Esophagus squamous epithelium (tissue), 5 donors: ENCODE results near the gene CSMD2. TPM values are rescaled to one million over a fixed set of nuclear protein-coding genes. Genes with fewer than 3 reads are reported as not detected.
A peak's percentile ranks its signal among the peaks of the same experiment; 100 is the strongest.

Experiments used
- DNase-seq: peaks from one replicate; lab custom pipeline; 2025; lab: John Stamatoyannopoulos, UW
- H3K27ac ChIP-seq, 4 donors: fragments of 200-600 bp; sonication (generic); one replicate each; pipeline ENCODE4 v1.5.1; 2016 to 2019; ENCODE audit warnings: mild to moderate bottlenecking in 1 of 4
- H3K27me3 ChIP-seq, 4 donors: fragments of 200-600 bp; sonication (generic); 1 replicate in 3 of 4; 2 replicates in 1 of 4; pipeline versions ENCODE4 v1.5.1 to v1.6.0; 2017 to 2021; ENCODE audit warnings: antibody characterized with exemption in 1 of 4
- H3K36me3 ChIP-seq, 3 donors: fragments of 200-600 bp; sonication (generic); one replicate each; pipeline ENCODE4 v1.5.1; 2016 to 2019
- H3K4me1 ChIP-seq, 3 donors: fragments of 200-600 bp; sonication (generic); one replicate each; pipeline ENCODE4 v1.5.1; 2017 to 2019
- H3K4me3 ChIP-seq, 4 donors: fragments of 200-600 bp; sonication (generic); 1 replicate in 3 of 4; 2 replicates in 1 of 4; pipeline ENCODE4 v1.5.1; 2016 to 2019; ENCODE audit warnings: mild to moderate bottlenecking in 2 of 4, moderate library complexity in 1 of 4
- H3K9me3 ChIP-seq, 3 donors: fragments of 200-600 bp; sonication (generic); one replicate each; pipeline ENCODE4 v1.5.1; 2016 to 2019
- POLR2A ChIP-seq, 4 donors: fragments of 450-650 bp; IDR thresholded peaks; one replicate each; pipeline ENCODE4 v1.6.1; 2017; ENCODE audit warnings: antibody characterized with exemption in 4 of 4, mild to moderate bottlenecking in 4 of 4, moderate library complexity in 3 of 4
- WGBS, 2 donors: methylation state at CpG; one replicate each; pipeline ENCODE4 v1.1.5; 2018; 5-methylcytosine and 5-hydroxymethylcytosine counted together
- intact Hi-C: fragments of 100-400 bp; cut with DNase I; formaldehyde crosslinking; loops from one replicate; pipeline ENCODE4 v1.15.0; 2022
- total RNA-seq, 4 donors: library from RNA; depleted of rRNA; stranded (reverse); fragments of >200 nt; gene quantifications; one replicate each; pipeline ENCODE4 v1.1.0, GENCODE V29; 2016
- TF ChIP-seq, protein P1 (sequence below), 6 experiments: fragments of 450-650 bp in 4 of 6; fragments of 200-600 bp in 2 of 6; sonication (generic) in 2 of 6; IDR thresholded peaks; one replicate each; pipeline ENCODE4 v1.5.1; 2016 to 2019; ENCODE audit warnings: antibody characterized with exemption in 6 of 6, mild to moderate bottlenecking in 4 of 6, moderate library complexity in 4 of 6
- donor health status: DM: yes; HTN: yes; CAD: no.

The CSMD2 gene
- total RNA-seq, 4 donors from 2014 or later: under 0.01 to 0.13 TPM; not detected in 2

- Histone ChIP-seq H3K27me3 (peaks cover 0 to 23% (median 0%) of the 10 kb centered on the region in 4 donors), H3K4me3 (no peak overlapping the region), H3K4me1 (no peaks in the 10 kb centered on the region), H3K27ac (no peak overlapping the region), H3K9me3 (peaks cover 0 to 3% (median 0%) of the 10 kb centered on the region in 3 donors), H3K36me3 (no peaks in the 10 kb centered on the region)
- intact Hi-C loops: no loop called here
- WGBS, 2 donors: 85 to 91% methylated on average over 11 of the region's 12 CpGs
- DNase-seq: no peak
- TF ChIP-seq POLR2A (IDR thresholded peaks at IDR 0.05): no peak
Observed at GRCh38 chr1:33653226-33653625, 511.8 kb downstream of the CSMD2 start.

GRCh38 chr1:33650708-33651107 lies 514.3 kb downstream of the CSMD2 start:
- Histone ChIP-seq H3K9me3 (peaks cover 0 to 5% (median 0%) of the 10 kb centered on the region in 3 donors), H3K4me3 (no peak overlapping the region), H3K27ac (no peak overlapping the region), H3K36me3 (no peaks in the 10 kb centered on the region), H3K27me3 (peaks cover 0 to 33% (median 0%) of the 10 kb centered on the region in 4 donors), H3K4me1 (no peaks in the 10 kb centered on the region)
- DNase-seq: no peak
- TF ChIP-seq POLR2A (IDR thresholded peaks at IDR 0.05): no peak
- TF ChIP-seq, protein P1, sequence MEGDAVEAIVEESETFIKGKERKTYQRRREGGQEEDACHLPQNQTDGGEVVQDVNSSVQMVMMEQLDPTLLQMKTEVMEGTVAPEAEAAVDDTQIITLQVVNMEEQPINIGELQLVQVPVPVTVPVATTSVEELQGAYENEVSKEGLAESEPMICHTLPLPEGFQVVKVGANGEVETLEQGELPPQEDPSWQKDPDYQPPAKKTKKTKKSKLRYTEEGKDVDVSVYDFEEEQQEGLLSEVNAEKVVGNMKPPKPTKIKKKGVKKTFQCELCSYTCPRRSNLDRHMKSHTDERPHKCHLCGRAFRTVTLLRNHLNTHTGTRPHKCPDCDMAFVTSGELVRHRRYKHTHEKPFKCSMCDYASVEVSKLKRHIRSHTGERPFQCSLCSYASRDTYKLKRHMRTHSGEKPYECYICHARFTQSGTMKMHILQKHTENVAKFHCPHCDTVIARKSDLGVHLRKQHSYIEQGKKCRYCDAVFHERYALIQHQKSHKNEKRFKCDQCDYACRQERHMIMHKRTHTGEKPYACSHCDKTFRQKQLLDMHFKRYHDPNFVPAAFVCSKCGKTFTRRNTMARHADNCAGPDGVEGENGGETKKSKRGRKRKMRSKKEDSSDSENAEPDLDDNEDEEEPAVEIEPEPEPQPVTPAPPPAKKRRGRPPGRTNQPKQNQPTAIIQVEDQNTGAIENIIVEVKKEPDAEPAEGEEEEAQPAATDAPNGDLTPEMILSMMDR (IDR thresholded peaks at IDR 0.05): no peak
- intact Hi-C loops: no loop called here
- WGBS, 2 donors: 69 to 71% methylated on average over 3 of the region's 3 CpGs

GRCh38 chr1:33649759-33650158 lies 515.3 kb downstream of the CSMD2 start:
- WGBS, 2 donors: 79 to 80% methylated on average over 7 of the region's 7 CpGs
- no peaks in the 10 kb centered on the region for H3K4me1 ChIP-seq
- TF ChIP-seq, protein P1 (IDR thresholded peaks at IDR 0.05): no peak
- TF ChIP-seq POLR2A (IDR thresholded peaks at IDR 0.05): no peak

DNA sequence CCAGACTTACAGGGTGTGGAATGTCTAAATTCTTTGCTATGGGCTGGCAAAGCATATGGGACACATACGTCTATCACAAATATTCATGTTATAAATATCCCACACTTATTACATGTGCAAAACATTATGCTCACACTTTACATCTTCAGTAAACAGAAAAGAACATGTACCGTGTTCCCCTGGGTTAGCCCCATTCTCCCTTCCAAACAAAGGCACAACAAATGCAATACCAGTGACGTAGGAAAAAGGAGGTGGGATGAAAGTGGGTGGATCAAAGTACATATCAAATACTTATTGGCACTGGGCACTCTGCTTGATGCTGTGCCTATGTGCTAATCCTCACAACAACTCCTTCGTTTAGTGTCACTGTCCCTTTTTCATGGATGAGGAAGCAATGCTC lies 521.8 kb downstream of the CSMD2 start:
- intact Hi-C loops: no loop called here
- Histone ChIP-seq H3K27me3 (peaks cover 0 to 56% (median 0%) of the 10 kb centered on the region in 4 donors), H3K4me3 (no peak overlapping the region), H3K9me3 (peaks cover 0 to 2% (median 0%) of the 10 kb centered on the region in 3 donors), H3K36me3 (no peaks in the 10 kb centered on the region), H3K4me1 (no peaks in the 10 kb centered on the region), H3K27ac (no peak overlapping the region)
- TF ChIP-seq POLR2A (IDR thresholded peaks at IDR 0.05): no peak
- TF ChIP-seq, protein P1 (IDR thresholded peaks at IDR 0.05): no peak
- DNase-seq: no peak
- WGBS, 2 donors: 42 to 68% methylated on average over 4 of the region's 4 CpGs

More at GRCh38 chr1:33649759-33650158, 515.3 kb downstream of the CSMD2 start:
- peaks cover 0 to 5% (median 0%) of the 10 kb centered on the region in 3 donors for H3K9me3 ChIP-seq
- no peak overlapping the region for H3K4me3 ChIP-seq
- intact Hi-C loops: no loop called here
- no peak overlapping the region for H3K27ac ChIP-seq
- H3K36me3 ChIP-seq: no peaks in the 10 kb centered on the region
- DNase-seq: no peak
- peaks cover 0 to 33% (median 0%) of the 10 kb centered on the region in 4 donors for H3K27me3 ChIP-seq

DNA sequence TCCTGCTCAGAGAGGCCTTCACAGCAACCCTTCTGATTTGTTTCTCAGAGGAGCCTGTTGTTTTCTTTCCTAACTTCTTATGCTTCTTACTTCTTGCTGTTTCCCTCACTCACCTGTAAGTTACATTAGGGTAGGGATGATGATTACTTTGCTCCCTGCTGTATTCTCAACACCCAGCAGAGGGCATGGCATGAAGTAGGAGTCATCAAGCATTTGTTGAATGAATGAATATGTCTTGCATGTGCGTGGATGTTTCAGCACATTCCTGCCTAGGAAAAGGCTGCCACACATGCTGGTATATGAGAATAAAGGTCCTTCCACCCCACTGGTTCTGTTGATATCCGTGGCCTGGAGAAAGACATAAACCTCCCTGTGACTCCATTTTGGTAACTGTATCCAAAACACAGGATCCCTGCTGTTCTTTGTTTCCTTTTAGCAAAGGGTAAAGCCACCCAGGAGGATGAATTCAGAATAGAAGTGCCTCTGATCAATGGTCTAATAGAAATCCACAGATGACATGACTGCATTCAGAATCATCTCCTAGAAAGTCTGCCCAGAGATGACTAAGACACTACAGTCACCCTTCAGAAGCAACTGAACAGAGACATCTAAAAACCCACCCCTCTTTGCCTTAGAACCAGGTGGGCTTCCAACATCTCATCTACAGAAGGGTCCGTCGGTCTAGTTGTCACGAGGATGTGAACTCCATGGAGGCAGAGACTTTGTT lies 523.8 kb downstream of the CSMD2 start:
- Histone ChIP-seq H3K4me1 (no peaks in the 10 kb centered on the region), H3K9me3 (no peaks in the 10 kb centered on the region), H3K4me3 (no peak overlapping the region), H3K27me3 (peaks cover 0 to 61% (median 0%) of the 10 kb centered on the region in 4 donors), H3K36me3 (no peaks in the 10 kb centered on the region), H3K27ac (no peak overlapping the region)
- 65 to 71% methylated on average over 5 of the region's 5 CpGs for WGBS, 2 donors
- DNase-seq: no peak
- intact Hi-C loops: no loop called here
- TF ChIP-seq, protein P1 (IDR thresholded peaks at IDR 0.05): peak in 3 of 6 experiments; percentile 22 to 50 (median 34)
- no peak for TF ChIP-seq POLR2A (IDR thresholded peaks at IDR 0.05)
